ENCODE measurements around the gene RNF115. TPM values are rescaled to one million over a fixed set of nuclear protein-coding genes. Genes with fewer than 3 reads are reported as not detected.

Gene RNF115
- total and polyA plus RNA-seq, 2 of the 8 experiments (the other 6 are each of a cell fraction or from before 2014, with no cell fraction given), result 4.7 to 10.8 TPM

GRCh38 chr1:145716641-145717345, 107.1 kb downstream of the RNF115 start:
- no peak overlapping the region for H3K23ac ChIP-seq (ENCODE audit: insufficient read length)
- no peak overlapping the region for H2BK5ac ChIP-seq (ENCODE audit: low read depth, low read length)
- H3K18ac ChIP-seq (ENCODE audit: extremely low read depth, low read length), result no peak overlapping the region
- WGBS, 2 experiments (ENCODE audit: extremely low coverage in 1 of 2, insufficient coverage in 1 of 2, insufficient read length in 1 of 2, insufficient replicate concordance in 2 of 2, low coverage in 1 of 2, low lambda C conversion rate in 2 of 2, missing lambda C conversion rate in 1 of 2), result 77% methylated on average over 10 of the region's 10 CpGs; no CpG with 5 or more reads in 1 of the 2 experiments
- no peak overlapping the region for H3K4me3 ChIP-seq (ENCODE audit: extremely low read depth in 1 of 4, insufficient read depth in 2 of 4, low read depth in 3 of 4, low read length in 4 of 4)
- no peaks in the 10 kb centered on the region; a peak in 2 of 7 replicates for H3K4me1 ChIP-seq (replicated peaks in 1 of 4; ENCODE audit: control insufficient read depth in 3 of 4, insufficient read depth in 4 of 4, low read length in 3 of 4)
- H3K36me3 ChIP-seq (ENCODE audit: control insufficient read depth in 2 of 4, insufficient read depth in 4 of 4, low read length in 3 of 4), result no peaks in the 10 kb centered on the region
- 0 out of 7 replicates have a peak overlapping the region, but pooled peaks of 1 of the 4 experiments have one; percentile 2 for H3K9ac ChIP-seq (replicated peaks in 1 of 4; ENCODE audit: extremely low read depth in 1 of 4, low read depth in 3 of 4, low read length in 3 of 4)
- no peak overlapping the region for H3K14ac ChIP-seq (ENCODE audit: insufficient read length)
- no peak overlapping the region for H3K27ac ChIP-seq (ENCODE audit: low read depth, low read length)
- DNase-seq (ENCODE audit: low read depth in 1 of 2, low spot score in 2 of 2) (no peak), FAIRE-seq (no peak)
- no peak overlapping the region for H2AK5ac ChIP-seq (ENCODE audit: low read depth, low read length)
- H3K9me3 ChIP-seq (ENCODE audit: insufficient read depth in 2 of 2, low read depth in 1 of 2, low read length in 1 of 2), result no peaks in the 10 kb centered on the region
- no peak overlapping the region for H3K4me2 ChIP-seq (ENCODE audit: insufficient read depth in 1 of 2, low read depth in 2 of 2, low read length in 2 of 2)
- peaks cover 2% of the 10 kb centered on the region; the same call in 1 of the 2 replicates for H3K23me2 ChIP-seq (ENCODE audit: low read depth, low read length)
- H2BK15ac ChIP-seq (ENCODE audit: low read length), result no peak overlapping the region
- H2AFZ ChIP-seq (ENCODE audit: low read length), result no peak overlapping the region; the same call in 1 of the 2 replicates
- H4K91ac ChIP-seq (replicated peaks; ENCODE audit: insufficient read length, low read length), result no peak overlapping the region
- no peak overlapping the region for H4K8ac ChIP-seq (ENCODE audit: extremely low read depth, insufficient read depth, low read length)
- peaks cover 0 to 7% (median 7%) of the 10 kb centered on the region in 4 experiments; a peak in 5 of 7 replicates for H3K27me3 ChIP-seq (replicated peaks in 1 of 4; ENCODE audit: control insufficient read depth in 3 of 4, extremely low read depth in 1 of 4, insufficient read depth in 3 of 4, low read length in 3 of 4)
- ChIA-PET POLR2A (ENCODE audit: partially characterized antibody) (interaction anchor here (1.0 kb wide), 1 partner anchor 10 kb away, joined by 4 read pairs; the partner anchor contains the start of gene PDZK1), CTCF (ENCODE audit: partially characterized antibody) (no interaction called here)
- H4K20me1 ChIP-seq (replicated peaks in 1 of 2; ENCODE audit: control insufficient read depth in 1 of 2, insufficient read depth in 2 of 2, low read length in 2 of 2), result no peaks in the 10 kb centered on the region
- no peak overlapping the region for H4K5ac ChIP-seq (ENCODE audit: insufficient read length, low read depth, low read length)
- no peak overlapping the region for H3K4ac ChIP-seq (replicated peaks; ENCODE audit: insufficient read length, low read depth, low read length)
- no peak overlapping the region for H2BK20ac ChIP-seq (ENCODE audit: low read length)
- no peak overlapping the region for H2BK12ac ChIP-seq (ENCODE audit: low read depth, low read length)
- no peaks in the 10 kb centered on the region for H3K79me1 ChIP-seq (ENCODE audit: low read depth, low read length)
- no peaks in the 10 kb centered on the region for H3K79me2 ChIP-seq (ENCODE audit: control insufficient read depth in 1 of 2, insufficient read depth in 2 of 2, low read length in 2 of 2)
- H3K56ac ChIP-seq (replicated peaks; ENCODE audit: insufficient read length, low read depth, low read length), result no peak overlapping the region
- no peak overlapping the region for H2BK120ac ChIP-seq (replicated peaks; ENCODE audit: low read depth, low read length)
- TF ChIP-seq EZH2 (IDR thresholded peaks at IDR 0.05; ENCODE audit: low read depth, low read length, severe bottlenecking) (no peak), FOSL1 (IDR thresholded peaks at IDR 0.05; ENCODE audit: insufficient read depth, low read depth, low read length) (no peak), RBBP5 (IDR thresholded peaks at IDR 0.05; ENCODE audit: borderline replicate concordance, low read depth, low read length) (no peak), JUND (IDR thresholded peaks at IDR 0.05; ENCODE audit: low read length) (no peak), SP1 (IDR thresholded peaks at IDR 0.05; ENCODE audit: low read depth, low read length) (no peak), MAX (IDR thresholded peaks at IDR 0.05) (no peak), RNF2 (IDR thresholded peaks at IDR 0.05; ENCODE audit: borderline replicate concordance, low read depth, low read length, missing control alignments, poor library complexity, severe bottlenecking) (no peak), EGR1 (IDR thresholded peaks at IDR 0.05; ENCODE audit: borderline replicate concordance, low read depth, low read length) (no peak), HDAC2 (IDR thresholded peaks at IDR 0.05; ENCODE audit: borderline replicate concordance in 1 of 2, low read depth in 2 of 2, low read length in 2 of 2) (no peak), CEBPB (IDR thresholded peaks at IDR 0.05; ENCODE audit: low read depth, low read length) (no peak)

Data from H1 (cell line).